Measurements from ENCODE around the gene RAD51B. TPM values are rescaled to one million over a fixed set of nuclear protein-coding genes. Genes with fewer than 3 reads are reported as not detected.
"Not testable (repeated sequence)": the region's sequence is repeated elsewhere in the genome, so short reads cannot be mapped to it uniquely, and the experiment has no call there.

Gene RAD51B
- total and polyA plus RNA-seq, 2 experiments from 2014 or later = 11.7 to 17.8 TPM

- TF ChIP-seq CTCF (IDR thresholded peaks at IDR 0.05; ENCODE audit: low read depth, low read length) = no peak
- Histone ChIP-seq H3K27me3 (no peaks in the 10 kb centered on the region), H3K9me3 (ENCODE audit: low read depth) (no peaks in the 10 kb centered on the region), H3K4me1 (ENCODE audit: low read depth) (peaks cover 69% of the 10 kb centered on the region), H3K36me3 (no peaks in the 10 kb centered on the region), H3K4me3 (no peak overlapping the region), H3K27ac (no peak overlapping the region)
- DNase-seq (ENCODE audit: low read depth in 1 of 2, low spot score in 1 of 2) = no peak
Observed at GRCh38 chr14:68760761-68761160, 941.2 kb downstream of the RAD51B start.

- H3K9me3 ChIP-seq (ENCODE audit: low read depth) = no peaks in the 10 kb centered on the region
- H3K4me3 ChIP-seq = no peak overlapping the region
- no peak overlapping the region for H3K27ac ChIP-seq
- peaks cover 65% of the 10 kb centered on the region for H3K4me1 ChIP-seq (ENCODE audit: low read depth)
- no peak for DNase-seq (ENCODE audit: low read depth in 1 of 2, low spot score in 1 of 2)
- H3K27me3 ChIP-seq = no peaks in the 10 kb centered on the region
- TF ChIP-seq CTCF (IDR thresholded peaks at IDR 0.05; ENCODE audit: low read depth, low read length) = no peak
- no peaks in the 10 kb centered on the region for H3K36me3 ChIP-seq
Observed at GRCh38 chr14:68761391-68761790, 941.8 kb downstream of the RAD51B start.

- Histone ChIP-seq H3K27me3 (no peaks in the 10 kb centered on the region), H3K27ac (peak overlapping the region; percentile 81), H3K4me3 (no peak overlapping the region), H3K36me3 (no peaks in the 10 kb centered on the region), H3K4me1 (ENCODE audit: low read depth) (peaks cover 51% of the 10 kb centered on the region), H3K9me3 (ENCODE audit: low read depth) (no peaks in the 10 kb centered on the region)
- peak; percentile 87 to 93 for DNase-seq (ENCODE audit: low read depth in 1 of 2, low spot score in 1 of 2)
- no peak for TF ChIP-seq CTCF (IDR thresholded peaks at IDR 0.05; ENCODE audit: low read depth, low read length)
Observed at GRCh38 chr14:68762953-68763764, 943.6 kb downstream of the RAD51B start.

- H3K27me3 ChIP-seq; H3K4me3 ChIP-seq; H3K36me3 ChIP-seq; H3K9me3 ChIP-seq (ENCODE audit: low read depth); DNase-seq (ENCODE audit: low read depth in 1 of 2, low spot score in 1 of 2): not testable (repeated sequence)
- peak overlapping the region; percentile 81 for H3K27ac ChIP-seq
- H3K4me1 ChIP-seq (ENCODE audit: low read depth) = peaks cover 44% of the 10 kb centered on the region
Observed at GRCh38 chr14:68763843-68764242, 944.3 kb downstream of the RAD51B start.

GRCh38 chr14:68766299-68767247 lies 947.0 kb downstream of the RAD51B start:
- H3K4me1 ChIP-seq (ENCODE audit: low read depth) = peaks cover 21% of the 10 kb centered on the region
- H3K27me3 ChIP-seq = no peaks in the 10 kb centered on the region
- no peak for DNase-seq (ENCODE audit: low read depth in 1 of 2, low spot score in 1 of 2)

More at GRCh38 chr14:68766299-68767247, 947.0 kb downstream of the RAD51B start:
- Histone ChIP-seq H3K27ac (no peak overlapping the region), H3K9me3 (ENCODE audit: low read depth) (no peaks in the 10 kb centered on the region), H3K36me3 (no peaks in the 10 kb centered on the region), H3K4me3 (no peak overlapping the region)
- no peak for TF ChIP-seq CTCF (IDR thresholded peaks at IDR 0.05; ENCODE audit: low read depth, low read length)
